Upper lobe of left lung (tissue), 4 donors: ENCODE data around the gene TAOK3.

ENCODE experiments used
- CTCF ChIP-seq, 6 experiments: fragments of 450-650 bp in 4 of 6; fragments of 200-600 bp in 2 of 6; sonication (generic) in 2 of 6; IDR thresholded peaks; one replicate each; pipeline ENCODE4 v1.5.1; 2016 to 2019; ENCODE audit warnings: antibody characterized with exemption in 6 of 6
- EP300 ChIP-seq, 4 donors: sonication (generic); formaldehyde crosslinking; IDR thresholded peaks; one replicate each; pipeline ENCODE4 v1.5.1; 2017; ENCODE audit warnings: antibody characterized with exemption in 4 of 4, control low read depth in 2 of 4
- POLR2A ChIP-seq, 4 donors: fragments of 450-650 bp; IDR thresholded peaks; one replicate each; pipeline ENCODE4 v1.5.1; 2016 to 2017; ENCODE audit warnings: antibody characterized with exemption in 4 of 4, mild to moderate bottlenecking in 2 of 4

GRCh38 chr12:118391424-118391823, 18.7 kb upstream of the TAOK3 start:
- TF ChIP-seq CTCF (IDR thresholded peaks at IDR 0.05) (no peak), EP300 (IDR thresholded peaks at IDR 0.05) (no peak), POLR2A (IDR thresholded peaks at IDR 0.05) (no peak)
